ENCODE results near the gene MARVELD1. TPM values are rescaled to one million over a fixed set of nuclear protein-coding genes. Genes with fewer than 3 reads are reported as not detected.

MARVELD1 gene
- total RNA-seq, 1 experiment from 2014 or later = 17.6 TPM

- Histone ChIP-seq H2AFZ (ENCODE audit: low read length) (no peak overlapping the region), H3K9ac (ENCODE audit: low read length) (no peak overlapping the region), H3K4me3 (ENCODE audit: low read length) (no peak overlapping the region), H3F3A (ENCODE audit: low read length, unreplicated experiment) (no peaks in the 10 kb centered on the region), H3K27ac (ENCODE audit: low read length) (no peak overlapping the region), H3K27me3 (ENCODE audit: low read length) (no peaks in the 10 kb centered on the region), H3K9me3 (ENCODE audit: low read length) (no peaks in the 10 kb centered on the region), H3K36me3 (ENCODE audit: low read depth, low read length) (peaks cover 17% of the 10 kb centered on the region; the same call in 1 of the 2 replicates), H3K4me1 (ENCODE audit: insufficient read depth, low read length) (no peaks in the 10 kb centered on the region), H3K4me2 (ENCODE audit: low read length) (no peak overlapping the region), H3K9me2 (replicated peaks; ENCODE audit: low read length) (no peaks in the 10 kb centered on the region), H4K20me1 (ENCODE audit: low read length) (no peaks in the 10 kb centered on the region), H3K79me2 (ENCODE audit: low read length) (no peaks in the 10 kb centered on the region)
- TF ChIP-seq EZH2phosphoT487 (IDR thresholded peaks at IDR 0.05; ENCODE audit: borderline replicate concordance, low read length) (no peak), CTCF (conservative IDR thresholded peaks at IDR 0.05; ENCODE audit: low read depth, low read length) (no peak), EZH2 (IDR thresholded peaks at IDR 0.05; ENCODE audit: low read length, unreplicated experiment) (no peak)
- BruUV-seq (replicated peaks) = no TSS peak
- ATAC-seq (no peak), DNase-seq (no peak)
- CTCF ChIA-PET = no interaction called here
- POLR2A ChIA-PET (ENCODE audit: unreplicated experiment) = no interaction called here
- intact Hi-C loops (cut with micrococcal nuclease) = no loop called here
Observed at GRCh38 chr10:97754726-97755125, 41.2 kb downstream of the MARVELD1 start.

DNA sequence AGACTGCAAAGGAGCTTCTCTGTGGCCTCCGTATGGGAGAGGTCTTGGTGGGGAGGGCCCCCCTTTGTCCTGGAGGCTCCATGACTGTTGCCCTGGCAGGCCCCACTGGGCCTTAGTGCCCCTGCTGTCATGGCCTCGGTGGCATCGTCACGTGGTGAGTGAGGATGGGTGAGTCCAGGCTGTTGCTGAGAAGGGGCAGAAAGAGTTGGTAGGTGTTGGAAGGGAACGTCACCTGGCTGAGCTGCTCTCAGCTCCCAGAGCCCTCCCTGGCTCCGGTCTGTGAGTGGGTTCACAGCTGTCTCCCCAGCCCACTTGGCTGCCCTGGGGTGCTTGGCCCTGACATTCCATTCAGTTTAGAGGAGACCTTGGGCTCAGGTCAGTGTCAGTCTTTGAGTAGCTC is 42.2 kb downstream of the MARVELD1 start:
- H3K36me3 ChIP-seq (ENCODE audit: low read depth, low read length) = peaks cover 18% of the 10 kb centered on the region; the same call in 1 of the 2 replicates

More for the DNA sequence above, 42.2 kb downstream of the MARVELD1 start:
- no peak overlapping the region for H3K4me3 ChIP-seq (ENCODE audit: low read length)
- no peak overlapping the region for H3K27ac ChIP-seq (ENCODE audit: low read length)
- H3K9me2 ChIP-seq (replicated peaks; ENCODE audit: low read length) = no peaks in the 10 kb centered on the region
- ChIA-PET CTCF (no interaction called here), POLR2A (ENCODE audit: unreplicated experiment) (no interaction called here)
- ATAC-seq = no peak
- H3F3A ChIP-seq (ENCODE audit: low read length, unreplicated experiment) = no peaks in the 10 kb centered on the region
- DNase-seq = no peak
- no peak overlapping the region for H3K9ac ChIP-seq (ENCODE audit: low read length)
- H2AFZ ChIP-seq (ENCODE audit: low read length) = no peak overlapping the region
- H3K79me2 ChIP-seq (ENCODE audit: low read length) = no peaks in the 10 kb centered on the region
- H3K4me1 ChIP-seq (ENCODE audit: insufficient read depth, low read length) = no peaks in the 10 kb centered on the region
- no TSS peak for BruUV-seq (replicated peaks)
- intact Hi-C loops (cut with micrococcal nuclease) = no loop called here
- H3K27me3 ChIP-seq (ENCODE audit: low read length) = no peaks in the 10 kb centered on the region
- no peaks in the 10 kb centered on the region for H3K9me3 ChIP-seq (ENCODE audit: low read length)
- TF ChIP-seq EZH2phosphoT487 (IDR thresholded peaks at IDR 0.05; ENCODE audit: borderline replicate concordance, low read length) (no peak), CTCF (conservative IDR thresholded peaks at IDR 0.05; ENCODE audit: low read depth, low read length) (no peak), EZH2 (IDR thresholded peaks at IDR 0.05; ENCODE audit: low read length, unreplicated experiment) (no peak)
- H3K4me2 ChIP-seq (ENCODE audit: low read length) = no peak overlapping the region
- no peaks in the 10 kb centered on the region for H4K20me1 ChIP-seq (ENCODE audit: low read length)

Data from PC-3 (cell line).